Limb (tissue), 2 donors: ENCODE results near the gene TBCD.

Experiments used
- DNase-seq, 2 donors: peaks; one replicate each; pipeline ENCODE4 v3.0.0-alpha.2; 2016; ENCODE audit errors: extremely low spot score in 2 of 2

The TBCD gene

GRCh38 chr17:82936768-82937171 lies 184.9 kb downstream of the TBCD start:
- peak in 1 of 2 donors; percentile 26 for DNase-seq

GRCh38 chr17:82937411-82938371 lies 185.8 kb downstream of the TBCD start:
- peak in 1 of 2 donors; percentile 17 for DNase-seq

GRCh38 chr17:82938486-82938872 lies 186.6 kb downstream of the TBCD start:
- peak in 1 of 2 donors; percentile 16 for DNase-seq

- DNase-seq = peak in 1 of 2 donors; percentile 22
Measured at GRCh38 chr17:82938873-82939620, 187.2 kb downstream of the TBCD start.

GRCh38 chr17:82939621-82940135 lies 187.8 kb downstream of the TBCD start:
- DNase-seq = peak in 1 of 2 donors; percentile 16

GRCh38 chr17:82940226-82941020 lies 188.6 kb downstream of the TBCD start:
- DNase-seq = peak in 1 of 2 donors; percentile 24

- peak in 1 of 2 donors; percentile 23 for DNase-seq
Measured at GRCh38 chr17:82941021-82942001, 189.4 kb downstream of the TBCD start.

- no peak for DNase-seq
Measured at GRCh38 chr17:82942166-82943130, 190.6 kb downstream of the TBCD start.

GRCh38 chr17:82943339-82943738 lies 191.5 kb downstream of the TBCD start:
- no peak for DNase-seq

GRCh38 chr17:82943751-82944150 lies 191.9 kb downstream of the TBCD start:
- DNase-seq = no peak

- no peak for DNase-seq
Measured at GRCh38 chr17:82944990-82945389, 193.1 kb downstream of the TBCD start.

GRCh38 chr17:82946081-82946480 lies 194.2 kb downstream of the TBCD start:
- DNase-seq = no peak

GRCh38 chr17:82947051-82947991 lies 195.5 kb downstream of the TBCD start:
- no peak for DNase-seq

- no peak for DNase-seq
Measured at GRCh38 chr17:82948081-82948511, 196.2 kb downstream of the TBCD start.

GRCh38 chr17:82948957-82949356 lies 197.1 kb downstream of the TBCD start:
- DNase-seq = no peak

GRCh38 chr17:82949361-82949760 lies 197.5 kb downstream of the TBCD start:
- DNase-seq = no peak

GRCh38 chr17:82949984-82950383 lies 198.1 kb downstream of the TBCD start:
- no peak for DNase-seq
